ENCODE data around the gene SLC10A6. TPM values are rescaled to one million over a fixed set of nuclear protein-coding genes. Genes with fewer than 3 reads are reported as not detected.
A peak's percentile ranks its signal among the peaks of the same experiment; 100 is the strongest.

Gene SLC10A6
- total and polyA plus RNA-seq, 8 donors: 0.14 to 1.00 (median 0.26) TPM

DNA sequence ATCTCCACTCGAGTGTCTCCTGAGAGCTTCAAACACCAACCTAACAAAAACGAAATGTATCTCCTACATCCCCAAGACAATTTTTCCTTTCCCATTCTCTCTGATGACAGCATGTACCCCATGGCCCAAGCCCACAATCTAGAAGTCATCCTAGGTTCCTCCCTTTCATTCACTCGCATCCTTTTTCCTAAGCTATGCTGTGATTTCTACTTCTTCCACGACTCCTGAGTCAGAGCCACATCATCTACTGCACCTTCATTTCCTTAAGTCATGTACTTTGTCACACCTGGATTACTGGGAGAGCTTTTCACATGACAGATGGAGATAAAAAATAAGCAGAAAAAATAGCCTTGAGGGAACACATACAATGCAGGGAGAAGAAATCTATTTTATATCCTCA lies 23.0 kb upstream of the SLC10A6 start:
- no peaks in the 10 kb centered on the region for H3K4me1 ChIP-seq
- ATAC-seq: no peak
- WGBS, 2 donors: 66 to 71% methylated on average over 4 of the region's 4 CpGs
- no peak for FAIRE-seq
- no peaks in the 10 kb centered on the region for H3K36me3 ChIP-seq
- no peaks in the 10 kb centered on the region for H3K9me3 ChIP-seq
- intact Hi-C loops (cut with DNase I): no loop called here
- H3K4me3 ChIP-seq: no peak overlapping the region
- TF ChIP-seq, protein P1, sequence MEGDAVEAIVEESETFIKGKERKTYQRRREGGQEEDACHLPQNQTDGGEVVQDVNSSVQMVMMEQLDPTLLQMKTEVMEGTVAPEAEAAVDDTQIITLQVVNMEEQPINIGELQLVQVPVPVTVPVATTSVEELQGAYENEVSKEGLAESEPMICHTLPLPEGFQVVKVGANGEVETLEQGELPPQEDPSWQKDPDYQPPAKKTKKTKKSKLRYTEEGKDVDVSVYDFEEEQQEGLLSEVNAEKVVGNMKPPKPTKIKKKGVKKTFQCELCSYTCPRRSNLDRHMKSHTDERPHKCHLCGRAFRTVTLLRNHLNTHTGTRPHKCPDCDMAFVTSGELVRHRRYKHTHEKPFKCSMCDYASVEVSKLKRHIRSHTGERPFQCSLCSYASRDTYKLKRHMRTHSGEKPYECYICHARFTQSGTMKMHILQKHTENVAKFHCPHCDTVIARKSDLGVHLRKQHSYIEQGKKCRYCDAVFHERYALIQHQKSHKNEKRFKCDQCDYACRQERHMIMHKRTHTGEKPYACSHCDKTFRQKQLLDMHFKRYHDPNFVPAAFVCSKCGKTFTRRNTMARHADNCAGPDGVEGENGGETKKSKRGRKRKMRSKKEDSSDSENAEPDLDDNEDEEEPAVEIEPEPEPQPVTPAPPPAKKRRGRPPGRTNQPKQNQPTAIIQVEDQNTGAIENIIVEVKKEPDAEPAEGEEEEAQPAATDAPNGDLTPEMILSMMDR (IDR thresholded peaks at IDR 0.05): no peak
- no peak for DNase-seq
- H3K27ac ChIP-seq: no peak overlapping the region
- no peaks in the 10 kb centered on the region for H3K27me3 ChIP-seq

DNA sequence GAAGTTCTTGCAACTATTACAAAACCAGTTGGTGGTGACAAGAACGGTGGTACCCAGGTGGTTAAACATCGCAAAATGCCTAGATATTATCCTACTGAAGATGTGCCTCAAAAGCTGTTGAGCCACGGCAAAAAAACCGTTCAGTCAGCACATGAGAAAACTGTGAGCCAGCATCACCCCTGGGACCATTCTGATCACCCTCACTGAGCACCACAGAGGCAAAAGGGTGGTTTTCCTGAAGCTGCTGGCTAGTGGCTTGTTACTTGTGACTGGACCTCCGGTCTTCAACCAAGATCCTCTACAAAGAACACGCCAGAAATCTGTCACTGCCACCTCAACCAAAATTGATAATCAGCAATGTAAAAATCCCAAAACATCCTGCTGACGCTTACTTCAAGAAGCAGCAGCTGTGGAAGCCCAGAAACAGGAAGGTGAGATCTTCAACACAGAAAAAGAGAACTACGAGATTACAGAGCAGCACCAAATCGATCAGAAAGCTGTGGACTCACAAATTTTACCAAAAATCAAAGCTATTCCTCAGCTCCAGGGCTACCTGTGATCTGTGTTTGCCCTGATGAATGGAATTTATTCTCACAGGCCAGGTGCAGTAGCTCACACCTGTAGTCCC lies 21.4 kb upstream of the SLC10A6 start:
- H3K4me3 ChIP-seq: no peak overlapping the region
- H3K27me3 ChIP-seq: no peaks in the 10 kb centered on the region
- no peaks in the 10 kb centered on the region for H3K9me3 ChIP-seq
- intact Hi-C loops (cut with DNase I): no loop called here
- H3K27ac ChIP-seq: no peak overlapping the region
- DNase-seq: no peak
- FAIRE-seq: no peak
- TF ChIP-seq, protein P1 (IDR thresholded peaks at IDR 0.05): no peak
- 73 to 79% methylated on average over 9 of the region's 9 CpGs for WGBS, 2 donors
- no peaks in the 10 kb centered on the region for H3K36me3 ChIP-seq
- H3K4me1 ChIP-seq: no peaks in the 10 kb centered on the region
- no peak for ATAC-seq

DNA sequence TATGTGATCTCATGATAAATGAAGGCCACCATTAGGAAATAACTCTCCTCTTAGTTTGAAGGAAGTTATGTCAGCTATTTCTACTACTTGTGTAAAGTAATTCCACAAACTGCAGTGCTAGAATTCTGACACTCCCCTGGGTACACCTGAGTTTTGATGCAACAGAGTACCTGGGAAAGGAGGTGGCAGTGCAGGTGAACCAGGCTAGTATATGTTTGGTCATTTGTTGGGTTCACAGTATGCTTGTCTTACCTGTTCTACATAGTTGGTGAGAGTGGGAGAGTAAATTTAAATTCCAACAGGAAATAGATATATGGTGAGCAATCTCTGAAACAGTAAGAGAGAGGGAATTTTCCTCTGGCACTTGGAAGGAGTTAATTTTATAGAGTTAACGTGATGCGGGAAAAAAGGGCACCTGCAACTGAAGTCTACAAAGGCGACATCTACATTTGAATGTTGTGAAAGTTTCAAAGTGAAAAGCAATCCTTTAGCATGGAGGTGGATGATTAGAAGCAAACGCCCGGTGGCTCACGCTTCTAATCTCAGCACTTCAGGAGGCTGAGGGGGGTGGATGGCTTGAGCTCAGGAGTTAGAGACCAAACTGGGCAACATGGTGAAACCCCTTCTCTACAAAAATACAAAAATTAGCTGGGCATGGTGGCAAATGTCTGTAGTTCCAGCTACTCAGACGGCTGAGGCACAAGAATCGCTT lies 8.3 kb upstream of the SLC10A6 start:
- TF ChIP-seq, protein P1 (IDR thresholded peaks at IDR 0.05): no peak
- Histone ChIP-seq H3K9me3 (no peaks in the 10 kb centered on the region), H3K27ac (no peak overlapping the region), H3K27me3 (no peaks in the 10 kb centered on the region), H3K36me3 (no peaks in the 10 kb centered on the region), H3K4me1 (no peaks in the 10 kb centered on the region), H3K4me3 (no peak overlapping the region)
- no peak for ATAC-seq
- 77 to 81% methylated on average over 8 of the region's 8 CpGs for WGBS, 2 donors
- no peak for FAIRE-seq
- no peak for DNase-seq
- intact Hi-C loops (cut with DNase I): no loop called here

DNA sequence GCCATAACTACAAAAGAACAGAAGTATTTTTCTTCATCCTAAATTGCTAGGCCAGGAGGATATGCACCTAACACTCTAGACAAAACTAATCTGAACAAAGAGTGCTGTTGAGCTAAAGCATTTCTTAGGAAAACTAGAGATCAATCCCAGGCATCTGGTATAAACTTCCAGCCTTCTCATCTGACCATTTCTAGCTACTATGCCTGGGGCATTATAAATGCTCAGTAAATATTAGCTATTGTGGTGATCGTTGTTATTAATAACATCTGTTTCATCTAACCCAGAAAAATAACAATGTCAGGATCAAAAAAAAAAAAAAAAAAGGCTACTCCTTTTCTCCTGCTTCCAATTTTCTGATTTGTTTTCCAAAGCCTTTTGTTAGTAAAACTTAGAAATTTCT lies 7.7 kb upstream of the SLC10A6 start:
- TF ChIP-seq, protein P1 (IDR thresholded peaks at IDR 0.05): no peak
- FAIRE-seq: no peak
- intact Hi-C loops (cut with DNase I): no loop called here
- H3K36me3 ChIP-seq: no peaks in the 10 kb centered on the region
- ATAC-seq: no peak
- H3K27me3 ChIP-seq: no peaks in the 10 kb centered on the region
- H3K27ac ChIP-seq: no peak overlapping the region
- no peaks in the 10 kb centered on the region for H3K9me3 ChIP-seq
- no peak for DNase-seq
- no peak overlapping the region for H3K4me3 ChIP-seq
- H3K4me1 ChIP-seq: no peaks in the 10 kb centered on the region
- WGBS, 2 donors: 36 to 46% methylated on average over 1 of the region's 1 CpG

DNA sequence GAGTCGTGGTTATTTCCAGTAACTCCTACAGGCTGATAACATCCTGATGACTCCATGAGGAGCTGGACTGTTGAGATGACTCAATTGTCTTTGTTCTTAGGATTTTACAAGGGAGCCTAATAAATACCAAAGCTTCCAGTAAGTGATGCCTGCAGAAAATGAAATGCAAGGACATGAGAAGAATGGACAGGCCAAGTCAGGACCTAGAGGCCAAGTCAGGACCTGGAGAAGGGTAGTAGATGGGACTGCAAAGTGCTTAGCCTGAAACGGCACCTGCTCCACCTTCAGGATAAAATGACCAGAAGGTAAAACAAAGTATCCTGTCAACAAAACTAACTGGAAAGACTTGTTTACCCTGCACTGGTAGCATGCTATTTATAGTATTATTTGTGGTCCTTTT lies 6.4 kb upstream of the SLC10A6 start:
- no peaks in the 10 kb centered on the region for H3K9me3 ChIP-seq
- ATAC-seq (peak in 2 of 4 donors; percentile 19 to 25), FAIRE-seq (no peak), DNase-seq (no peak)
- H3K4me1 ChIP-seq: no peaks in the 10 kb centered on the region
- H3K27ac ChIP-seq: no peak overlapping the region
- H3K4me3 ChIP-seq: no peak overlapping the region
- H3K36me3 ChIP-seq: no peaks in the 10 kb centered on the region
- TF ChIP-seq, protein P1 (IDR thresholded peaks at IDR 0.05): no peak
- no peaks in the 10 kb centered on the region for H3K27me3 ChIP-seq
- 49 to 50% methylated on average over 2 of the region's 2 CpGs for WGBS, 2 donors
- intact Hi-C loops (cut with DNase I): no loop called here

Data from pancreas (tissue), 10 donors.